ENCODE measurements around the gene ALAS1.

The ALAS1 gene

DNA sequence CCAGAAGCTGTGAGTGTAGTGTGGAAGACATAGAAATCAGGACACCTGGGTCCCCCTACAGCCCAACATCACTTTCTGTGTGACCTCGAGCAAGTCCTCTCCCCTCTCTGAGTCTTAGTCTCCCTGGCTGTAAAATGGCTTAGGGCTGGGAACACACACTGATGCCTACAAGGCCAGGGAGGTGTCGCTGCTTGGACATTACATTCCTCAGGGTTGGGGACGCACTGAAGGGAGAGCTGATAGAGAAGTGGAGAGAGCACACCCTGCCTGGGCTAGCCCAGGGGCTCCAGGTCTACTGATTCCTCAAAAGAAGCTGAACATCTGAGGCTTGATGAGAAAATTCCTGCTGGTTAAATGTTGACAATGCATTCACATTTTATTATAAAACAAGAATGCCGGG, 6.3 kb upstream of the ALAS1 start:
- no peaks in the 10 kb centered on the region for H3K36me3 ChIP-seq (ENCODE audit: insufficient read depth, low read length)
- peaks cover 21% of the 10 kb centered on the region for H3K4me1 ChIP-seq (ENCODE audit: control insufficient read depth, insufficient read depth, low read length)
- H3K9ac ChIP-seq (ENCODE audit: low read depth, low read length), result no peak overlapping the region
- no peaks in the 10 kb centered on the region for H3K27me3 ChIP-seq (ENCODE audit: control insufficient read depth, insufficient read depth, low read length)
- H3K4me3 ChIP-seq (ENCODE audit: low read length), result no peak overlapping the region
- H3K9me3 ChIP-seq (replicated peaks; ENCODE audit: low read length), result no peaks in the 10 kb centered on the region
- no peak overlapping the region for H3K4me2 ChIP-seq (ENCODE audit: low read length)

DNA sequence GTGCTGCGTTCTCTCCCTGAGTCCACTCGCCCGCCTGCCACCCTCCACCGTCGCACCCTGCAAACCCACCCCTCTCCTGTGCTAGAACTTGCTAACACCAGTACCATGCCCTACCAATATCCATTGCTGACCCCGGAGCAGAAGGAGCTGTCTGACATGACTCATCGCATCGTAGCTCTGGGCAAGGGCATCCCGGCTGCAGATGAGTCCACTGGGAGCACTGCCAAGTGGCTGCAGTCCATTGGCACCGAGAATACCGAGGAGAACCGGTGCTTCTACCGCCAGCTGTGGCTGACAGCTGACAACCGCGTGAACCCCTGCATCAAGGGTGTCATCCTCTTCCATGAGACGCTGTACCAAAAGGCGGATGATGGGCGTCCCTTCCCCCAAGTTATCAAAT, 4.9 kb upstream of the ALAS1 start:
- Histone ChIP-seq H3K27me3 (ENCODE audit: control insufficient read depth, insufficient read depth, low read length) (no peaks in the 10 kb centered on the region), H3K36me3 (ENCODE audit: insufficient read depth, low read length) (no peaks in the 10 kb centered on the region), H3K9me3 (replicated peaks; ENCODE audit: low read length) (no peaks in the 10 kb centered on the region), H3K9ac (ENCODE audit: low read depth, low read length) (no peak overlapping the region), H3K4me3 (ENCODE audit: low read length) (no peak overlapping the region), H3K4me2 (ENCODE audit: low read length) (peak overlapping the region; percentile 32), H3K4me1 (ENCODE audit: control insufficient read depth, insufficient read depth, low read length) (peaks cover 28% of the 10 kb centered on the region)

DNA sequence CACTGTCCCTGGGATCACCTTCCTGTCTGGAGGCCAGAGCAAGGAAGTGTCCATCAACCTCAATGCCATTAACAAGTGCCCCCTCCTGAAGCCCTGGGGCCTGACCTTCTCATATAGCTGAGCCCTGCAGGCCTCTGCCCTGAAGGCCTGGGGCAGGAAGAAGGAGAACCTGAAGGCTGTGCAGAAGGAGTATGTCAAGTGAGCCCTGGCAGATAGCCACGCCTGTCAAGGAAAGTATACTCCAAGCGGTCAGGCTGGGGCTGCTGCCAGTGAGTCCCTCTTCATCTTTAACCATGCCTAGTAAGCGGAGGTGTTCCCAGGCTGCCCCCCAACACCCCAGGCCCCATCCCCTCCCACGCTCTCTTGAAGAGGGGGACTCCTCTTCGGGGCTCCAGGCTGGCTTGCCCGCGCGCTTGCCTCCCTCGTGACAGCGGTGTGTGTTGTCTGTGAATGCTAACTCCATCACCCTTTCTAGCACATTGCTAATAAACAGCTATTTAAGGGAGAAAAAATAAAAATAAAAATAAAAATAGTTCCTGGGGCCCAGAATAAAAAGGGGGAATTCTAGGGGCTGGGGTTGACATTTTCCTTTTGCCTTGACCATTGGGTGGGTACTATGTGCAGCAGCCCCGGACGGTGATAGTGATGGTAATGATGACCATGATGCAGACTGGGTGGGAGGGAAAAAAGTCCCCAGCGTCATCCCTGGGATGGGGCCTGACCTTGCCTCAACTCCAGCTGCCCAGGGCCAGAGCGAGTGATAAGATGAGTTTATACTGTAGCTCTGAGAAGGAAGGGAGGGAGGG, 3.3 kb upstream of the ALAS1 start:
- Histone ChIP-seq H3K4me1 (ENCODE audit: control insufficient read depth, insufficient read depth, low read length) (peaks cover 37% of the 10 kb centered on the region), H3K4me3 (ENCODE audit: low read length) (no peak overlapping the region), H3K9ac (ENCODE audit: low read depth, low read length) (no peak overlapping the region), H3K9me3 (replicated peaks; ENCODE audit: low read length) (no peaks in the 10 kb centered on the region), H3K27me3 (ENCODE audit: control insufficient read depth, insufficient read depth, low read length) (no peaks in the 10 kb centered on the region), H3K4me2 (ENCODE audit: low read length) (no peak overlapping the region), H3K36me3 (ENCODE audit: insufficient read depth, low read length) (peaks cover 5% of the 10 kb centered on the region)

DNA sequence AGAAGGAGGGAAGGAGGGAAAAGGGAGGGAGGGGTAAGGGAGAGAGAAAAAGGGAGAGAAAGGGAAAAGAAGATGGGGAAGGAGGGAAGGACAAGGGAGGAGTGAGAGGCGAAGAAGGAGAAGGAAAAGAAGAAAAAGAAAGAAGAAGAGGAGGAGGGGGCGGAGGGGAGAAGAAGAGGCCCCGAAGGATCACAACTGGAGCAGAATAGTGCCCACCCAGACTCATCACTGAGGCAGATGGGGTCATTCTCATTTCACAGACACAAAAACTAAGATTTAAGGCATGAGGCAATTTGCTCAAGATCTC, 2.7 kb upstream of the ALAS1 start:
- Histone ChIP-seq H3K36me3 (ENCODE audit: insufficient read depth, low read length) (peaks cover 10% of the 10 kb centered on the region), H3K27me3 (ENCODE audit: control insufficient read depth, insufficient read depth, low read length) (no peaks in the 10 kb centered on the region), H3K9ac (ENCODE audit: low read depth, low read length) (no peak overlapping the region), H3K4me2 (ENCODE audit: low read length) (no peak overlapping the region), H3K9me3 (replicated peaks; ENCODE audit: low read length) (no peaks in the 10 kb centered on the region), H3K4me1 (ENCODE audit: control insufficient read depth, insufficient read depth, low read length) (peaks cover 34% of the 10 kb centered on the region), H3K4me3 (ENCODE audit: low read length) (no peak overlapping the region)

DNA sequence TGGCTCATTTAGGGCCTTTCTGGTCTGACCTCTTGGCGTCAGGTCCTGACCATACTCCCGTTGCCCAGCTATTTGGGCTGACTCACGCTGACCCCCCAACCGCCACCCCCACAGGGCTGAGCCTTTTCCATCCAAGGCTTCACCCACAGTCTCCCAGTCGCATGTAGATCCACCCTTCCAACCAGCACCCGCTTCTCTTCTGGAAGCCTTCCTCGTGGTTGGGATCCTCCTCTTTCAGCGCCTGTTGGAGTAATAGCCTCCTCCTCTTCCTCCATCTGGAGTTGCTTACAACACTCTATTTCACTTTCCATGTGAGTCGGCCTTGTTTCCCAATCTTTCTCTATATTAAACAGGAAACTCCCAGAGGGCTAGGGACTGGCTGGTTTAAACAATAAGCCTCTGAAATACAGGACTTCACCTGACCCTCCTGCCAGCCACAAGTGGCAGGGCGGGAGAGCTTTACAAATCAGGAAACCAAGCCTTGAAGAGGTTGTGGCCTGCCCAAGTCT, 2.1 kb upstream of the ALAS1 start:
- no peaks in the 10 kb centered on the region for H3K9me3 ChIP-seq (replicated peaks; ENCODE audit: low read length)
- peaks cover 27% of the 10 kb centered on the region for H3K4me1 ChIP-seq (ENCODE audit: control insufficient read depth, insufficient read depth, low read length)
- H3K4me3 ChIP-seq (ENCODE audit: low read length), result no peak overlapping the region
- H3K27me3 ChIP-seq (ENCODE audit: control insufficient read depth, insufficient read depth, low read length), result no peaks in the 10 kb centered on the region
- H3K36me3 ChIP-seq (ENCODE audit: insufficient read depth, low read length), result peaks cover 12% of the 10 kb centered on the region
- no peak overlapping the region for H3K4me2 ChIP-seq (ENCODE audit: low read length)
- no peak overlapping the region for H3K9ac ChIP-seq (ENCODE audit: low read depth, low read length)

DNA sequence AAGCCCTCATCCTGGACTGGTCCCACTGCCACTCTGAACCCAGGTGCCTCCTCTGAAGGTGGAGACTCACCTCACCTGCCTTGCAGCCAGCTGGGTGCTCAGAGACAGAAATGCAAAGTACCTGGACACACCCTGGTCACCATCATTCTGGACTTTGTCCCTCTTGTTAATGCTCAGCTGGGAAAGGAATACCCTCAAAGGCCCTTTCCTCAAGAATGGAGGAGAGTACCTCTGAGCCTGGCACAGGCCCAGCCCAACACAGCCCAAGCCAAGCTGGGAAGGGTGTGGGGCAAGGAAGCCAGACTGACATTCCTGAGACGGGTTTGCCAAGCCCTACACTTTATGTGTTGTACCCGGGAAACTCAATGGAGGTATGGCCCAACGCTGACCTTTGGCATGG, 983 bp upstream of the ALAS1 start:
- Histone ChIP-seq H3K4me3 (ENCODE audit: low read length) (no peak overlapping the region), H3K9me3 (replicated peaks; ENCODE audit: low read length) (no peaks in the 10 kb centered on the region), H3K36me3 (ENCODE audit: insufficient read depth, low read length) (peaks cover 21% of the 10 kb centered on the region), H3K9ac (ENCODE audit: low read depth, low read length) (no peak overlapping the region), H3K4me2 (ENCODE audit: low read length) (peak overlapping the region; percentile 97), H3K27me3 (ENCODE audit: control insufficient read depth, insufficient read depth, low read length) (no peaks in the 10 kb centered on the region), H3K4me1 (ENCODE audit: control insufficient read depth, insufficient read depth, low read length) (peaks cover 25% of the 10 kb centered on the region)

DNA sequence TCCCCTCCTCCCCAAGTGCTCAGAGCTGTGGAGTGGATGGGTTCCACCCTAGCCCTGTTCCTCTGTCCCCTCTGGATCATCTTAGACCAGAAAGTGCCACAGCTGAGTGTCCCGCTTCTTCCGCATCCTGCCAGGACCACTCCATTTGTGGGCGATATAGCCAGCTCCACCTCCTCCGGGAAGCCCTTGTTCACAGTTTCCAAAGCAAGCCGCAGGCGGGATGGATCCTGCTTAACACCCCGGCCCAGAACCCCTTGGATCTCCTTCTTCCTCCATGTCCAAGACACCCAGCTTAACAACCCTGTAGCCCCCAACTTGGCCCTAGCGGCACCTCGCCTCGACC, 490 bp upstream of the ALAS1 start:
- Histone ChIP-seq H3K9me3 (replicated peaks; ENCODE audit: low read length) (no peaks in the 10 kb centered on the region), H3K9ac (ENCODE audit: low read depth, low read length) (peak overlapping the region; percentile 92)

DNA sequence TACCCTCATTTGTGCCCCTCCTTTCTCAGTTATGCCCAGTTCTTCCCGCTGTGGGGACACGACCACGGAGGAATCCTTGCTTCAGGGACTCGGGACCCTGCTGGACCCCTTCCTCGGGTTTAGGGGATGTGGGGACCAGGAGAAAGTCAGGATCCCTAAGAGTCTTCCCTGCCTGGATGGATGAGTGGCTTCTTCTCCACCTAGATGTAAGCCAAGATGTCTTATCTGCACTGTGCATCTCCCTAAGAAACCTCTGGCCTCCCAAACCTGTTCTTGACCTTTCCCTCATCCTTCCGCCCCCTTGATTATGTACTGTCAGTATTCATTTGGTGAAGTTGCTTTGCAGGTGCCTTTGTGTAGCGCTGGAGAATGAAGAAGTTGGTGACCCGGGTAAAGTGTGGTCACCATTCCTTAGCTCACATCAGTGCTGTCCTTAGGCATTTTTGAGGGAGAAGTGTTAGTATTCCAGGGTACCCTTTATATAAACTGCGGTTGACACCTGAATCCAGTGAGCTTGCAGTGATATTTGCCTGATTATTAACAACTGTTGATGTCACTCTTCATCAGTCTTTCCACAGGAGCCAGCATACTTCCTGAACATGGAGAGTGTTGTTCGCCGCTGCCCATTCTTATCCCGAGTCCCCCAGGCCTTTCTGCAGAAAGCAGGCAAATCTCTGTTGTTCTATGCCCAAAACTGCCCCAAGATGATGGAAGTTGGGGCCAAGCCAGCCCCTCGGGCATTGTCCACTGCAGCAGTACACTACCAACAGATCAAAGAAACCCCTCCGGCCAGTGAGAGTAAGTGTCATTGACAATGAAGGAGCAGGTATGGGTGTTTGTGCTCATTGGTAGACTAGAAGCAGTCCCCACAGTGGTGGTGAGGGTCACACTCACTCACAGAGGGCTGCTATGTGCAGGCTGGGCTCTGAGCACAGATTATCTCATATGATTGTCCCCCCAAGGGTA, 966 bp downstream of the ALAS1 start:
- Histone ChIP-seq H3K4me1 (ENCODE audit: control insufficient read depth, insufficient read depth, low read length) (peaks cover 16% of the 10 kb centered on the region), H3K9ac (ENCODE audit: low read depth, low read length) (peak overlapping the region; percentile 92), H3K36me3 (ENCODE audit: insufficient read depth, low read length) (peaks cover 40% of the 10 kb centered on the region), H3K27me3 (ENCODE audit: control insufficient read depth, insufficient read depth, low read length) (no peaks in the 10 kb centered on the region), H3K4me2 (ENCODE audit: low read length) (peak overlapping the region; percentile 97), H3K9me3 (replicated peaks; ENCODE audit: low read length) (no peaks in the 10 kb centered on the region), H3K4me3 (ENCODE audit: low read length) (peak overlapping the region; percentile 93)

More for the DNA sequence above, 490 bp upstream of the ALAS1 start:
- peak overlapping the region; percentile 93 for H3K4me3 ChIP-seq (ENCODE audit: low read length)
- peaks cover 25% of the 10 kb centered on the region for H3K36me3 ChIP-seq (ENCODE audit: insufficient read depth, low read length)
- peak overlapping the region; percentile 97 for H3K4me2 ChIP-seq (ENCODE audit: low read length)
- peaks cover 25% of the 10 kb centered on the region for H3K4me1 ChIP-seq (ENCODE audit: control insufficient read depth, insufficient read depth, low read length)
- no peaks in the 10 kb centered on the region for H3K27me3 ChIP-seq (ENCODE audit: control insufficient read depth, insufficient read depth, low read length)

DNA sequence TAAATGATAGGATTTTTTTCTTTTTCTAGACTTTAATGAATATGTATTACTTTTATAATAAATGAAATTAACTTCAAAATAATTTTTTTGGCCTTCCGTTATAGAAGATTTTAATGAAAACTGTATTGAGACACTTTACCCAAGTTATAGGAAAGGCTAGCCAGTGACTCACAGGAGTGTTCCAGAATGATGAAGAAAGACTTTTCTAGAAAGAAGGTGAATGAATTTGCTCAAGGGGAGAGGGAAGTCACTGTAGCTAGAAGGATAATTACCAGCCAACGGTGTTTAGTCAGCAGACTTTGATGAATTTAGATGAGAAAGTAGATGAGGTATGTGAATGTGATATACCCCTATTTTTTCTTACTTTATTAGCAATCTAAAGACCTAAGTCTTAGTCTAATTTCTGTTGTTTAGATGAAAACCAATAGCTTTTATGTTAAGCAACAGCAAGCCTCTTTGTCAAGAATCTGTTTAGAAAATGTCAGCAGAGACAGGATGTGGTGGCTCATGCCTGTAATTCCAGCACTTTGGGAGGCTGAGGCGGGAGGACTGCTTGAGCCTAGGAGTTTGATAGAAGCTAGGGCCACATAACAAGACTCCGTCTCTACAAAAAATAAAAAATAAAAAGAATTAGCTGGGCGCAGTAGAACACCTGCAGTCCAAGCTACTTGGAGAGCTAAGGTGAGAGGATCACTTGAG, 3.2 kb downstream of the ALAS1 start:
- H3K4me2 ChIP-seq (ENCODE audit: low read length), result no peak overlapping the region
- H3K4me3 ChIP-seq (ENCODE audit: low read length), result no peak overlapping the region
- H3K36me3 ChIP-seq (ENCODE audit: insufficient read depth, low read length), result peaks cover 62% of the 10 kb centered on the region
- H3K9ac ChIP-seq (ENCODE audit: low read depth, low read length), result no peak overlapping the region
- peaks cover 16% of the 10 kb centered on the region for H3K4me1 ChIP-seq (ENCODE audit: control insufficient read depth, insufficient read depth, low read length)
- H3K9me3 ChIP-seq (replicated peaks; ENCODE audit: low read length), result no peaks in the 10 kb centered on the region
- no peaks in the 10 kb centered on the region for H3K27me3 ChIP-seq (ENCODE audit: control insufficient read depth, insufficient read depth, low read length)

DNA sequence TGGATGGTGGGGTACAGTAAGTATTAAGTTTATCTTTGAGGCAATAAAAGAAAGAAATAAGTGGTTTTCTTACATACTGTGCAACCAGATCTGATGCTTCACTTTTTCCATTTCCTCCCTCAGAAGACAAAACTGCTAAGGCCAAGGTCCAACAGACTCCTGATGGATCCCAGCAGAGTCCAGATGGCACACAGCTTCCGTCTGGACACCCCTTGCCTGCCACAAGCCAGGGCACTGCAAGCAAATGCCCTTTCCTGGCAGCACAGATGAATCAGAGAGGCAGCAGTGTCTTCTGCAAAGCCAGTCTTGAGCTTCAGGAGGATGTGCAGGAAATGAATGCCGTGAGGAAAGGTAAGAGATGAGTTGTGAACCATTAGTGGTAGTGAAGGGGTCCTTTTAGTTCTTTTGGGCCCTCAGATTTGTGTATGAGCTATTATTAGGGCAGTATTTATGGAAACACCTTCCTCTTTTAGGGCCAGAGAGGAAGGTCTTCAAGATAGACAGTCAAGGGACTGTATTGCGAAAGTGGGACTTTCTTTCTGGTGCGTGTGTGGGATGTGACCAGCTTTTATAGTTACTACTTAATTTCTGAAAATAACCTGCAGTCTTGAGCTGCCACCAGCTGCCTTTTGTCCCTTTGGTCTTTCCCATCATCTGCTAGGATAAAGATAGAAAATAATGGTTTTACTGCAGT, 4.6 kb downstream of the ALAS1 start:
- Histone ChIP-seq H3K4me2 (ENCODE audit: low read length) (no peak overlapping the region), H3K4me3 (ENCODE audit: low read length) (no peak overlapping the region), H3K36me3 (ENCODE audit: insufficient read depth, low read length) (peaks cover 72% of the 10 kb centered on the region)

DNA sequence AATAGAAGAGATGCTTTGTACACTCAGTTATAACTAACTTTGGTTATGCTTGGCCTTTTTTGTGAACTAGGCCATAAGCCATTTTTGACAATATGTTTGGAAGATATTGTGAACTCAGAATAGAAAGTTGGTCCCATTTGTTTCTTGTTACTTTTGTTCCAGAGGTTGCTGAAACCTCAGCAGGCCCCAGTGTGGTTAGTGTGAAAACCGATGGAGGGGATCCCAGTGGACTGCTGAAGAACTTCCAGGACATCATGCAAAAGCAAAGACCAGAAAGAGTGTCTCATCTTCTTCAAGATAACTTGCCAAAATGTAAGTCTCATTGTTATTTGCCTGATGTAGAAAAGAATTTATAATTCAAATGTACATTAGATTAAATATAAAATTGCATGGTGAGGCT, 5.7 kb downstream of the ALAS1 start:
- no peaks in the 10 kb centered on the region for H3K27me3 ChIP-seq (ENCODE audit: control insufficient read depth, insufficient read depth, low read length)
- H3K4me3 ChIP-seq (ENCODE audit: low read length), result no peak overlapping the region
- no peaks in the 10 kb centered on the region for H3K9me3 ChIP-seq (replicated peaks; ENCODE audit: low read length)
- H3K4me2 ChIP-seq (ENCODE audit: low read length), result no peak overlapping the region
- peaks cover 7% of the 10 kb centered on the region for H3K4me1 ChIP-seq (ENCODE audit: control insufficient read depth, insufficient read depth, low read length)
- H3K9ac ChIP-seq (ENCODE audit: low read depth, low read length), result no peak overlapping the region
- peaks cover 84% of the 10 kb centered on the region for H3K36me3 ChIP-seq (ENCODE audit: insufficient read depth, low read length)

More for the DNA sequence above, 4.6 kb downstream of the ALAS1 start:
- no peaks in the 10 kb centered on the region for H3K9me3 ChIP-seq (replicated peaks; ENCODE audit: low read length)
- peaks cover 12% of the 10 kb centered on the region for H3K4me1 ChIP-seq (ENCODE audit: control insufficient read depth, insufficient read depth, low read length)
- no peak overlapping the region for H3K9ac ChIP-seq (ENCODE audit: low read depth, low read length)
- no peaks in the 10 kb centered on the region for H3K27me3 ChIP-seq (ENCODE audit: control insufficient read depth, insufficient read depth, low read length)

Measured in skeletal muscle satellite cell (primary cell).